RKO (cell line): ENCODE data around the gene KDM2B.

Experiments
- DNase-seq: peaks from one replicate; pipeline ENCODE4 v3.0.0-alpha.2; 2016; ENCODE audit warnings: low spot score

The KDM2B gene

DNA sequence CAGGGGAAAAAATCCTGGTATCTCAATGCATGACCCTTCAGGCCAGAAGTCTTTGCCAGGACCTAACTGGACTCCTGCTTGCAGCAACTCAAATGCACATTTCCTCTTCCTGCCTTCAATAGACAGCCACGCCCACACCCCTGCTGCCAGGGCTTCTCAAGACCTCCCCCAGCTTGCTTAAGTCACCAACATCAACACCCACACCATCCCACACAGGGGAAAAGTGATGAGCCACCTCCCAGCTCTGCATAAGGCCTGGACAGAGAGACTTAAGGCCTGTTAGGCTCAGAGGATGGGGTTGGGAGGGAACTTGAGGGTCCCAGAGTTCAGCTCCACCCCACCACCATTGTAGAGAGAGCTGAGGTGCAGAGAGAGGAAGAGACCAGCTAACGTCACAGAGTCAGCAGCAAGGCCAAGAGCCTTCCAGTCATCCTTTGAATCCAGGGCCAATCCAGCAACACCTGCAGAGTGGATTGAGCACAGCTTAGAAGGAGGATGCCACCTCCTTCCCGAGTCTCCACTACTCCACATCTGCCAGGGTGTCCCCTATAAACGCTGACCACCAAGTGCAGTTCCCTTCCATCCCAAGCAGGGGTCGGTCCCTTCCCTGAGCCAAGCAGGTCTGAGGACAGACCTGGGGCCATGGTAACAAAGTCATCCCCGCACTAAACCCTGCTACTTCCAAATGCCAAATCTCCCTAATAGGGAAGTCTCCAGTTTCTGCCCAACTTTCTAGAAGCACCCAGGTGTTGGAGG, 50.0 kb downstream of the KDM2B start:
- DNase-seq, result peak; percentile 29

- no peak for DNase-seq
Observed at GRCh38 chr12:121529184-121529583, 51.6 kb downstream of the KDM2B start.

- DNase-seq, result no peak
Observed at GRCh38 chr12:121525411-121525810, 55.4 kb downstream of the KDM2B start.

DNA sequence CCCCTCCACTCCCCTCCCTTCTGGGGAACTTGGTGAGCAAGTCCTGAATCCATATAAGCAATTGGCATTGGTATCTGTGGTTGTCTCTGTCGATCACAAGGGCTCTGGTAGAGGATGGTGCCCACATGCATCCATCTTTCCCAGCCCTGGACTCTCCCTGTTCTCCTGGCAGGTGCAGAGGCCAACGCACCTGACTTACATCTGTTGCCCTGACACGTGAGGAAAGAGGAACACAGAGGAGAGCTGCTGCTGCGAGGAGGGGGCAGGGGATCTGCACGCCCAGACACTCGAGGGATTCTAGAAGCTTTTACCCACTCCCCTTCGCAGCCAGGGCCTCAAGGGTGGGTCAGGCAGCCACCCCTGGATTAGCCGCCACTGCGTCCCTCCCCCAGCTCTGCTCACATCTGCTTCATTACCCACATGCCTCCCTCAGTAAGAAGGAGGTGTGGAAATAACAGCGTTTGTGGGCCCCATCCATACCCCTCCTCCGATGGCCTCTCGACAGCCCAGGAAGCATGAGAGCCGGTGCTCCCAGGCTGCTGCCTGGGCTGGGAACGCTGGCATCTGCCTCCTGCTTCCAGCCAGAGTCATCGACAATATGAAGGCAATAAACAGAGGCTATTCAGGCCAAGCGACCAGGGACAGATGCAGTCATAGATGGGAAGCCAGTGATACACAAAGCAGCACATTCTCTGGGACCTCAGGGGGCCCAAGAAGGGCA, 56.5 kb downstream of the KDM2B start:
- DNase-seq, result no peak

DNA sequence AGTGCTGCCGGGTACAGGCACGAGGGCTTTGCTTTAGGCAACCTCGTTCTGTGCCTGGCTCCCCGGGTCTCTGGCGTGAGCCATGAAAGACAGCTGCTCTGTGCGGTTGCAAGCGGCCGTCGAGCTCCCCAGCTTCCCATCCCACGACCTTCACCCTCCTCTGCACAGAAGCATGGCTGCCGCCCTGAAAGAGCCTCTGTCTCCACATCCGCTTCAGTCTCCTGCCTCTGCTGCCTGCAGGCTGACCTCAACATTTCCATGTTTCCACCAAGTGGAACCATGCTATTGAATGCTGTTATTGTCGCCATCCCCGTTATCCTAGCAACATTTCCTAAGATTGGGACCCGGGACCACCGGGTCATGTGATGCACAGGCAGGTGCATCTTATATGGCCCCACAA, 57.1 kb downstream of the KDM2B start:
- no peak for DNase-seq

DNA sequence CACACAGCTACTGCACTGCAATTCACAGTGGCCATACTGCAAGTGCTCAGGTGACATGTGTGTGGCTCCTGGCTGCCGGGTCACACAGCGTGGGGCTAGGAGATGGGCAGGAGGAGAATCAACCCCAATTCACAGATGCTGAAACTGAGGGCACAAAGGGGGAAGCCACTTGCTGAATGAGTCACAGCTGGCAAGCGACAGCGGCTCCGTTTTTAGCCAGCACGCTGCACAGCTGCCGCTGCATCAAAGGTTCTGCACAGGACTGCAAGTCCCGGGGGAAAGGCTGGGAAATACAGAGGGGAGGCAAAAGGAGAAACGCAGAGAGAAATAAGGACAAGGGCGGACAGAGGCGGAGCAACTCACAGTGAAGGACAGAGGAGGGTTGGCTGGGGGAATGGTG, 57.9 kb downstream of the KDM2B start:
- DNase-seq, result no peak

GRCh38 chr12:121520586-121521086, 60.2 kb downstream of the KDM2B start:
- no peak for DNase-seq

GRCh38 chr12:121520119-121520518, 60.7 kb downstream of the KDM2B start:
- DNase-seq, result no peak

DNA sequence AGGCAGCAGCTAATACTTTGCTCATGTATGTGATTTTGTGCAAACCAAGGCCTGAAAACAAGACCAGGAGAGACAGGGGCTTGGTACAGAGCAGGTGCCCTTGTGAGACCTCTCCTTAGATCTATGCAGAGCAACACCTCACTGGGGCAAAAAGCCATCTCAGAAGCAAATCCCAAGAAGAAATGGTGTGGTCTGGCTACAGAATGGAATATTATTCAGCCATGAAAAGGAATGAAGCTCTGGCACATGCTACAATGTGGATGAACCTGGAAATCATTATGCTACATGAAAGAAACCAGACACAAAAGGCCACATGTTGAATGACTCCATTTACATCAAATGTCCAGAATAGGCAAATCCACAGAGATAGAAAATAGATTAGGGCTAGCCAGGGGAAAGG, 61.6 kb downstream of the KDM2B start:
- DNase-seq, result no peak

DNA sequence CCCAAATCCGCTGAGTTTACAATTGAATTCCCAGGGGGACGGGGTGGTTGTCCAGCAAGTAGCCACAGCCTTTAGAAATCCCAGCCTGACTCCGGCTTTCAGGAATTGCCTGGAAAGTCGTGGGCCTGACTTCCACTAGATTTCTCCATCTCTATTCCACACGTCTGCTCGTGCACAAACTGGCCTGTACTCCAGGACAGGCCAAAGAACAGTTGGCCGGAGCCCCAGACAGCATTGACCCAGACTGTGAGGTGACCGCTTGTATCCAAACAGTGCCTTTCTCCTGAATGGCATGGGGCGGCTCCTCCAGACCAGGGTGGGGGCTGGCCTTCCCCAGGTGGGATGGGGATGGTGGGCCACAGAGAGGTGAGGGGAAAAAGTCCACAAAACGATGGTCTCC, 62.2 kb downstream of the KDM2B start:
- DNase-seq, result no peak

- DNase-seq, result no peak
Observed at GRCh38 chr12:121516437-121517011, 64.3 kb downstream of the KDM2B start.

- no peak for DNase-seq
Observed at GRCh38 chr12:121515615-121516014, 65.2 kb downstream of the KDM2B start.

DNA sequence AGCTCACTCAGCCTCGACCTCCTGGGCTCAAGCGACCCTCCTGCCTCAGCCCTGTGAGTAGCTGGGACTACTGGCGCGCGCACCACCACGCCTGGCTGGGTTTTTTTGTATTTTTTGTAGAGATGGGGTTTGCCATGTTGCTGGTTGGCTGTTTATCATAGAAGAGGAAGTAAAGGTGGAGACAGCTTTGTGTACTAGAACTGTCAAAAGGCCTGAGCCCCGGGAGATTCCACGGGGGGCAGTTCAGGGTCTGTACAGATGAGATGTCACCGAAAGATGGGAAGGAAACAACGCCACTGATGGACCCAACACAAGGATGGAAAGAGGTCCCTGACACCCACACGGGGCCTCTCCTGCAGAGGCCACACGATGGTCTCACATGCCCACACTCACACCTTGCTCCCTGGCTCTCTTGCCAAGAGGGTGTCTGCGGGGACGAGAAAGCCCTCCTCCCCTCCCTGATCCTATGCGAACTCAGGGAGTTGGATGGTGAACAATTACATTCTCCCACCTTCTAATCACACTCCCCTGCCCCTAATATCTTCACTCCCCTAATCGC, 66.6 kb downstream of the KDM2B start:
- DNase-seq, result no peak

DNA sequence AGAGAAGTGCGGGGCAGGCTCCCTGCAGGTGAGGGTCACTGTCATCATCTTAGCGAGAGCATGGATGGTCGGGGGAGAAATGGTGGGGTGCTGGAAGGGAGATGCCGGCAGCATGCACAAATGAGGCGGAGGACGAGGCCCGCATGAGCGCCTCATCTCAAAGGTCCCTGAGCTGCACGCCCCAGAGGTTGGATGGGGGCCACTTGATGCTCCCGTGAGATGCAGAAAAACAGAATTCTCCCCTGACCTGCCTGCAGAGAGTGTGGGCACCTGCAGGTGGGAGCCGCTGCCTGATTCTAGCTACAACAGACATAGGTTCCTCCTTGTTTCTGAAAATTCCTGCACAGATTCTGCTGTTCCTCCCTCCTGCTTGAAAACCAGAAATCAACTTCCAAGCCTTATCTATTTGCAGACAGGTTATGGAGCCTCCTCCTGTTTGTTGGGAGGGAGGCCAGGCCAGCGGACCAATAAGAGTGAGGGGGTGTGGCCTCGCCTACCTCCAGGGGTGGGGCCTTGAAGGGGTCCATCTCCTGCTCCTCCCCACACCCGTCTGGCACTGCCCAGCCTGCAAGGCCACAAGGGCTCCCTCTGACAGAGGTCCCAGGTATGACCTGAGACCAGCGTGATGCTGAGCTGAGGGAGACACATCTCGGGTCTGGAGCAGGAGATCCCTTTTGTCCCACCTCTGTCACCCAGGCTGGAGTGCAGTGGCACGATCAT, 67.2 kb downstream of the KDM2B start:
- DNase-seq, result no peak

DNA sequence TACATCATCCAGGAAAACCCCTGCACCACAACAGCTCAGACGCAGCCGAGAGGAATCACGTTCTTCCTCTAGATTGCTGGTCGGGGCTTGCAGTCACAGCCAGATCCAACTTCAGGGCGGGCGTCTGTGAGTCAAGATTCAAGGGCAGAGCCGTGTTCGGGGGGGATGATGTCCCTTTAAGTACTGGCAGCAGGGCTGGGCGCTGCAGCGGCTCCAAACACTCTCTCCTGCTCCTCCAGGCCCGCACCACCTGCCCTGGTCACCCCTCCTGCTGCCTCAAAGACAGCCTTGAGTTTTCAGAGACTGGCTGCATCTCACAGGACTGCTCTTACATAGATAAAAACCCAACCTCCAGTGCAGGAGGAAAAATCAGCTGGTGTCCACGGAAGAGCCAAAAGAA, 68.3 kb downstream of the KDM2B start:
- no peak for DNase-seq

DNA sequence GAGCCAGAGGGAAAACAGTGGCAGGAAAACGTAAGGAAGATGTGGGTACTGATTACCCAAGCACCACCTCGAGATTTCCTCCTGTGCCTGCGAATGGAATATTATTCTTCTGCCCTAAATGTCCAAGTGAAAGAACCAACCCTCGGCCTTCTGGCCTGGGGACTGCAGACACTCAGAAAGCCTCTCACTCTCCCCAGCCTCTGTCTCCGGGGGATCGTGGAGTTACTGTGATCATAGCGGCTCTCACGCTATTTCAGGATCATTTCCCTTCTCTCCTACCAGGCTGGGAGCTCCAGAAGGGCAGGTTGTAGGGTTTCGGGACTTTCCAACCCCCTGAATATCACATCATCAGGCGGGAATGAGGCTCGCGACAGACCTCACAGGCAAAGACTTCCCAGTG, 68.9 kb downstream of the KDM2B start:
- DNase-seq, result no peak

GRCh38 chr12:121509339-121509738, 71.5 kb downstream of the KDM2B start:
- no peak for DNase-seq

GRCh38 chr12:121508533-121508932, 72.3 kb downstream of the KDM2B start:
- no peak for DNase-seq

GRCh38 chr12:121507984-121508383, 72.8 kb downstream of the KDM2B start:
- DNase-seq, result no peak

- DNase-seq, result no peak
Observed at GRCh38 chr12:121507245-121507644, 73.6 kb downstream of the KDM2B start.

DNA sequence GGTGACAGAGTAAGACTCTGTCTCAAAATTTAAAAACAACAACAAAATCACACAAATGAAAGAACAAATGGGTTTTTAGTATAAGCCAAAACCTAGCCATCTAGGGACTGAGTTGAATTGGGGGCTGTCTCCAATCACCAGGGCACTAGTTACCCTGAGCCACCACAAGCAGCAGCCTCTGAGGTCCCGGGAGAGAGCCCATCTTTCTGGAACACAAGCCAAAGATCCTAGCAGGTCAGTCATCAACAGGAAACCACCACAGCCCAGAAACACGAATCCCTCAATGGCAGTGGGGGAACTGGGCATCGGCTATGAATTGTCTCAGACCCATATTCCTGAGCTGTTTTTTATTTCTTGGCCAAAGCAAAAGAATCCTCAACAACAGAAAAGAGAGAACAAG, 75.3 kb downstream of the KDM2B start:
- DNase-seq, result no peak

- DNase-seq, result no peak
Observed at GRCh38 chr12:121504505-121504904, 76.3 kb downstream of the KDM2B start.
